Measurements from ENCODE around the gene CDC16. TPM values are rescaled to one million over a fixed set of nuclear protein-coding genes. Genes with fewer than 3 reads are reported as not detected.

Gene CDC16
- total and polyA plus RNA-seq, 2 of the 13 experiments (the other 11 are each of a cell fraction or from before 2014, with no cell fraction given): 24.2 to 60.9 TPM

DNA sequence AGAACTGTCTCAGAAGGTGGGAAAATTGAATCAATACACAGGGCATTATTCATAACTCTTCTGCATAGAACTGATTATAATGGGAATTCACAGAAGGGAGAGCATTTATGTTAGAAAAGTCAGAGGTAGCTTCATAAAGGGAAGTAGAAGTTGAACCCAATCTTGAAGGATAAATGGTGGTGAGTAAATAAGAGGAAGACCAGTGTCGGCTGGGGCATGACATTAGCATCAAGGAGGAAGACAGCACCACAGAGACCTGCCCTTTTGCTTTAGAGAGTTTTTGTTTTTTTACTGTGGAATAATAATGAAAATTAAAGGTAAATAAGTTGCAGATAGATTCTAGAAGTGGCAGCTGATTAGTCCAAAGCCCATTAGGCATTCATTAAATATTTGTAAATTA is 21.9 kb downstream of the CDC16 start:
- ChIA-PET POLR2A (no interaction called here), CTCF (ENCODE audit: low intra/inter-chr PET ratio, low total read pairs) (no interaction called here)
- H3K4me3 ChIP-seq (replicated peaks in 1 of 3; ENCODE audit: insufficient read depth in 1 of 3, low read depth in 2 of 3, low read length in 3 of 3): no peak overlapping the region
- WGBS (ENCODE audit: low lambda C conversion rate): 93% methylated on average over 1 of the region's 1 CpG
- no peak for TF ChIP-seq ZBTB34 (CRISPR knock-in tag; IDR thresholded peaks at IDR 0.05)
- no peak for TF ChIP-seq ZNF501 (CRISPR knock-in tag; IDR thresholded peaks at IDR 0.05)
- TF ChIP-seq FOXK2 (IDR thresholded peaks at IDR 0.05): no peak
- no peak for TF ChIP-seq ZNF543 (CRISPR knock-in tag; IDR thresholded peaks at IDR 0.05)
- TF ChIP-seq RXRB (CRISPR knock-in tag; IDR thresholded peaks at IDR 0.05; ENCODE audit: borderline replicate concordance): no peak
- TF ChIP-seq, protein P1, sequence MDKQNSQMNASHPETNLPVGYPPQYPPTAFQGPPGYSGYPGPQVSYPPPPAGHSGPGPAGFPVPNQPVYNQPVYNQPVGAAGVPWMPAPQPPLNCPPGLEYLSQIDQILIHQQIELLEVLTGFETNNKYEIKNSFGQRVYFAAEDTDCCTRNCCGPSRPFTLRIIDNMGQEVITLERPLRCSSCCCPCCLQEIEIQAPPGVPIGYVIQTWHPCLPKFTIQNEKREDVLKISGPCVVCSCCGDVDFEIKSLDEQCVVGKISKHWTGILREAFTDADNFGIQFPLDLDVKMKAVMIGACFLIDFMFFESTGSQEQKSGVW (CRISPR knock-in tag; IDR thresholded peaks at IDR 0.05; ENCODE audit: borderline replicate concordance): no peak
- TF ChIP-seq U2AF2 (IDR thresholded peaks at IDR 0.05; ENCODE audit: low read depth, low read length): no peak
- no peak for TF ChIP-seq ZNF7 (CRISPR knock-in tag; IDR thresholded peaks at IDR 0.05)
- no peak for TF ChIP-seq ZBTB20 (CRISPR knock-in tag; IDR thresholded peaks at IDR 0.05; ENCODE audit: borderline replicate concordance, low read depth)
- no peak for TF ChIP-seq MYC (CRISPR knock-in tag; IDR thresholded peaks at IDR 0.05; ENCODE audit: borderline replicate concordance)
- FAIRE-seq (no peak), DNase-seq (ENCODE audit: low spot score) (no peak), ATAC-seq (no peak)
- in situ Hi-C loops (cut with HindIII; ENCODE audit: extremely low pct_ligation_motif_present, low pct_unique_long_range_greater_than_20kb) (no loop called here), intact Hi-C loops (cut with micrococcal nuclease; ENCODE audit: unreplicated experiment) (no loop called here)
- no peak overlapping the region for H2AFZ ChIP-seq (ENCODE audit: low read length)
- H4K20me1 ChIP-seq (ENCODE audit: insufficient read depth, low read length): no peaks in the 10 kb centered on the region
- H3K27me3 ChIP-seq (ENCODE audit: control insufficient read depth in 1 of 2, insufficient read depth in 2 of 2, low read length in 2 of 2): no peaks in the 10 kb centered on the region
- no peak overlapping the region for H3K9ac ChIP-seq (ENCODE audit: insufficient read depth, low read depth, low read length)
- no peak overlapping the region for H3K27ac ChIP-seq (ENCODE audit: extremely low read length, insufficient read depth, low read length)
- no peaks in the 10 kb centered on the region for H3K79me2 ChIP-seq (ENCODE audit: insufficient read depth, low read length)
- BruUV-seq (replicated peaks): no TSS peak
- H3K4me1 ChIP-seq (ENCODE audit: insufficient read depth, low read length): no peaks in the 10 kb centered on the region
- H3K9me3 ChIP-seq (ENCODE audit: low read length): no peaks in the 10 kb centered on the region
- H3K36me3 ChIP-seq (replicated peaks in 1 of 2; ENCODE audit: control insufficient read depth in 1 of 2, insufficient read depth in 2 of 2, low read length in 2 of 2): peaks cover 20 to 72% of the 10 kb centered on the region in 2 experiments
- no peak overlapping the region for H3K4me2 ChIP-seq (ENCODE audit: low read depth, low read length)
